HG03060 (cell line): Measurements from ENCODE around the gene NEUROG2.

ENCODE experiments used
- ATAC-seq: cut with Tn5 transposase; IDR thresholded peaks from one replicate; pipeline ENCODE4 v1.9.1; 2021; ENCODE audit warnings: low read depth, moderate number of reproducible peaks; ENCODE audit not compliant: unreplicated experiment

The NEUROG2 gene

GRCh38 chr4:112521123-112522023 is 5.4 kb upstream of the NEUROG2 start:
- ATAC-seq = no peak

- ATAC-seq = no peak
Measured at GRCh38 chr4:112520598-112521122, 4.7 kb upstream of the NEUROG2 start.

GRCh38 chr4:112519689-112520597 is 4.0 kb upstream of the NEUROG2 start:
- ATAC-seq = no peak

- ATAC-seq = no peak
Measured at GRCh38 chr4:112518675-112519074, 2.7 kb upstream of the NEUROG2 start.

- ATAC-seq = no peak
Measured at GRCh38 chr4:112517911-112518310, 1.9 kb upstream of the NEUROG2 start.

- ATAC-seq = no peak
Measured at GRCh38 chr4:112517067-112517634, 1.2 kb upstream of the NEUROG2 start.

- ATAC-seq = no peak
Measured at GRCh38 chr4:112516471-112517066, 589 bp upstream of the NEUROG2 start.

- no peak for ATAC-seq
Measured at GRCh38 chr4:112515198-112516065, 548 bp downstream of the NEUROG2 start.

GRCh38 chr4:112514647-112515197 is 1.3 kb downstream of the NEUROG2 start:
- no peak for ATAC-seq

- no peak for ATAC-seq
Measured at GRCh38 chr4:112513971-112514646, 1.9 kb downstream of the NEUROG2 start.

GRCh38 chr4:112511803-112512118 is 4.2 kb downstream of the NEUROG2 start:
- ATAC-seq = no peak

GRCh38 chr4:112511093-112511802 is 4.7 kb downstream of the NEUROG2 start:
- no peak for ATAC-seq

- no peak for ATAC-seq
Measured at GRCh38 chr4:112510291-112511092, 5.5 kb downstream of the NEUROG2 start.

GRCh38 chr4:112509243-112510141 is 6.5 kb downstream of the NEUROG2 start:
- ATAC-seq = no peak

- ATAC-seq = no peak
Measured at GRCh38 chr4:112508356-112508755, 7.6 kb downstream of the NEUROG2 start.

- ATAC-seq = no peak
Measured at GRCh38 chr4:112504807-112505206, 11.2 kb downstream of the NEUROG2 start.
